Heart left ventricle (tissue), 16 donors: ENCODE data around the gene GDAP1L1. TPM values are rescaled to one million over a fixed set of nuclear protein-coding genes. Genes with fewer than 3 reads are reported as not detected.

Experiments used
- ATAC-seq, 4 donors: fragments of 200-7000 bp; cut with Tn5 transposase; one replicate each; pipeline ENCODE4 v1.9.1; 2020 to 2022; ENCODE audit warnings: moderate library complexity in 4 of 4, mild to moderate bottlenecking in 3 of 4, moderate number of reproducible peaks in 1 of 4
- DNase-seq, 5 donors: peaks; one replicate each; pipeline ENCODE4 v3.0.0-alpha.2; 2020
- H3K27ac ChIP-seq, 12 donors: fragments of 200-600 bp; sonication (generic) in 4 of 12; one replicate each; pipeline versions ENCODE4 v1.5.0 to v1.8.0; 2016 to 2022; ENCODE audit warnings: mild to moderate bottlenecking in 2 of 12
- H3K27me3 ChIP-seq, 9 donors: fragments of 200-600 bp; sonication (generic) in 2 of 9; one replicate each; pipeline versions ENCODE4 v1.5.1 to v1.8.0; 2016 to 2022; ENCODE audit warnings: mild to moderate bottlenecking in 3 of 9
- H3K36me3 ChIP-seq, 9 donors: fragments of 200-600 bp; sonication (generic) in 2 of 9; one replicate each; pipeline versions ENCODE4 v1.5.0 to v1.8.0; 2018 to 2022; ENCODE audit warnings: mild to moderate bottlenecking in 2 of 9
- H3K4me1 ChIP-seq, 12 donors: fragments of 200-600 bp; sonication (generic) in 4 of 12; one replicate each; pipeline versions ENCODE4 v1.5.0 to v1.8.0; 2016 to 2022; ENCODE audit warnings: mild to moderate bottlenecking in 3 of 12
- H3K4me3 ChIP-seq, 12 donors: fragments of 200-600 bp; sonication (generic) in 4 of 12; one replicate each; pipeline versions ENCODE4 v1.5.0 to v1.8.0; 2017 to 2022; ENCODE audit warnings: mild to moderate bottlenecking in 9 of 12, moderate library complexity in 4 of 12
- H3K9me3 ChIP-seq, 12 donors: fragments of 200-600 bp; sonication (generic) in 4 of 12; one replicate each; pipeline versions ENCODE4 v1.5.0 to v1.8.0; 2016 to 2022; ENCODE audit warnings: mild to moderate bottlenecking in 1 of 12
- POLR2A ChIP-seq, 2 donors: fragments of 450-650 bp; IDR thresholded peaks; one replicate each; pipeline ENCODE4 v1.6.1; 2017; ENCODE audit warnings: antibody characterized with exemption in 2 of 2, mild to moderate bottlenecking in 2 of 2, moderate library complexity in 2 of 2
- WGBS, 4 donors: extraction: QIAGEN DNeasy Blood & Tissue Kit in 2 of 4; methylation state at CpG; one replicate each; pipeline versions ENCODE4 v1.1.5 to v1.1.7; 2013 to 2018; 5-methylcytosine and 5-hydroxymethylcytosine counted together
- intact Hi-C, 10 donors: fragments of 100-400 bp; cut with DNase I; formaldehyde crosslinking; loops; one replicate each; pipeline versions ENCODE4 v1.11.1 to v1.14.2; 2022
- polyA plus RNA-seq, 2 donors: library from polyadenylated mRNA; stranded (reverse); fragments of 200-250 nt; gene quantifications; one replicate each; pipeline ENCODE4 v1.2.3, GENCODE V29; 2013
- total RNA-seq, 9 donors: library from RNA; depleted of rRNA in 2 of 9; stranded (reverse); fragments of >200 nt in 2 of 9; fragmentation: NEBNext Ultra II Directional in 3 of 9; extraction: Animal tissue kit (Norgen Biotek cat#: 25700) in 3 of 9; gene quantifications; one replicate each; pipeline versions ENCODE4 v1.1.0 to v1.2.4, GENCODE V29; 2016 to 2023
- TF ChIP-seq, protein P1 (sequence below), 12 donors: fragments of 200-600 bp; sonication (generic) in 4 of 12; IDR thresholded peaks; one replicate each; pipeline versions ENCODE4 v1.5.0 to v1.8.0; 2018 to 2022; ENCODE audit warnings: antibody characterized with exemption in 12 of 12, mild to moderate bottlenecking in 5 of 12
- donor health status: ischemic (EF 13 %, LVEDD 7.1; RV severe dilation, severe dysfunction).
- donor health status: healthy with polysubstance abuse.
- donor health status: DM: no; HTN: yes; CAD: no.
- donor health status: DM: no; HTN: no; CAD: no.
- donor health status: ischemic (EF 25% LVEDD 6.9; RV normal size, moderate dysfunction).
- donor health status: ischemic (EF 25% LVEDD 5.7; RV mildly dilated, moderate dysfunction).
- donor health status: healthy.
- donor health status: DM: yes; HTN: yes; CAD: no.
- donor health status: ischemic (EF 35%, LVEDD 5.7; RV mildly dilated, moderate dysfunction).
- donor health status: nonischemic (EF 11% LVEDD 7.7; RV severe dilation, severe dysfunction).
- donor health status: DM: yes; HTN: yes; CAD: no.
- donor health status: PGD.
- donor health status: ischemic (EF 29% LVEDD 5.4; RV normal size, mild dysfunction).
- donor health status: nonischemic (EF 23%, LVEDD 6.1; RV moderate dilation, normal function).

The GDAP1L1 gene
- total and polyA plus RNA-seq, 11 donors, result 0.12 to 0.67 (median 0.35) TPM; not detected in 2

DNA sequence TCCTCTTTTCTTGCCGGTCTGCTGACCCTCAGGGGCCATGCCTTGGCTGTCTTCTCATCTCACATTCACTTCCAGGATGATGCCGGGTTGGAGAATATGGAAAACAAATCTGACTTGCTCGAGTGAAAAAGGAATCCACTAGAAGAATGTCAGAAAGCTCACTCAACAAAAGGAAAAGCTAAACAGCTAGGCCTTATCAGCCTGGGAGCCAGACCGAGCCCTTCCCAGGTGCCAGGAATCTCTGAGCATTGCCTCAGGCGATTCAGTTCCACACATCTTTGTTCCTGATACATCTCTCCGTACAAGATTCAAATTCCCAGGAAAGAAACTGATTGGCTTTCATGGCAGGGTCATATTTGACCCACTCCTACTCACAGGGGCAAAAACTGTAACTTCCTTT, 27.3 kb upstream of the GDAP1L1 start:
- intact Hi-C loops, result loop anchor here (2.0 to 10.0 kb wide), 13 partner anchors 83 to 515 kb away; partner anchors contain the start of gene FITM2 (in 1 of the 10)
- H3K4me3 ChIP-seq, result no peak overlapping the region
- H3K9me3 ChIP-seq, result no peaks in the 10 kb centered on the region
- H3K36me3 ChIP-seq, result peaks cover 0 to 14% (median 0%) of the 10 kb centered on the region in 9 donors
- TF ChIP-seq, protein P1, sequence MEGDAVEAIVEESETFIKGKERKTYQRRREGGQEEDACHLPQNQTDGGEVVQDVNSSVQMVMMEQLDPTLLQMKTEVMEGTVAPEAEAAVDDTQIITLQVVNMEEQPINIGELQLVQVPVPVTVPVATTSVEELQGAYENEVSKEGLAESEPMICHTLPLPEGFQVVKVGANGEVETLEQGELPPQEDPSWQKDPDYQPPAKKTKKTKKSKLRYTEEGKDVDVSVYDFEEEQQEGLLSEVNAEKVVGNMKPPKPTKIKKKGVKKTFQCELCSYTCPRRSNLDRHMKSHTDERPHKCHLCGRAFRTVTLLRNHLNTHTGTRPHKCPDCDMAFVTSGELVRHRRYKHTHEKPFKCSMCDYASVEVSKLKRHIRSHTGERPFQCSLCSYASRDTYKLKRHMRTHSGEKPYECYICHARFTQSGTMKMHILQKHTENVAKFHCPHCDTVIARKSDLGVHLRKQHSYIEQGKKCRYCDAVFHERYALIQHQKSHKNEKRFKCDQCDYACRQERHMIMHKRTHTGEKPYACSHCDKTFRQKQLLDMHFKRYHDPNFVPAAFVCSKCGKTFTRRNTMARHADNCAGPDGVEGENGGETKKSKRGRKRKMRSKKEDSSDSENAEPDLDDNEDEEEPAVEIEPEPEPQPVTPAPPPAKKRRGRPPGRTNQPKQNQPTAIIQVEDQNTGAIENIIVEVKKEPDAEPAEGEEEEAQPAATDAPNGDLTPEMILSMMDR (IDR thresholded peaks at IDR 0.05), result no peak
- TF ChIP-seq POLR2A (IDR thresholded peaks at IDR 0.05), result no peak
- H3K4me1 ChIP-seq, result peaks cover 0 to 23% (median 17%) of the 10 kb centered on the region in 12 donors
- DNase-seq (no peak), ATAC-seq (no peak)
- H3K27ac ChIP-seq, result peak overlapping the region in 8 of 12 donors; percentile 33 to 70 (median 47)
- H3K27me3 ChIP-seq, result no peaks in the 10 kb centered on the region
- 22 to 45% (median 37%) methylated on average over 6 of the region's 6 CpGs for WGBS, 4 donors

DNA sequence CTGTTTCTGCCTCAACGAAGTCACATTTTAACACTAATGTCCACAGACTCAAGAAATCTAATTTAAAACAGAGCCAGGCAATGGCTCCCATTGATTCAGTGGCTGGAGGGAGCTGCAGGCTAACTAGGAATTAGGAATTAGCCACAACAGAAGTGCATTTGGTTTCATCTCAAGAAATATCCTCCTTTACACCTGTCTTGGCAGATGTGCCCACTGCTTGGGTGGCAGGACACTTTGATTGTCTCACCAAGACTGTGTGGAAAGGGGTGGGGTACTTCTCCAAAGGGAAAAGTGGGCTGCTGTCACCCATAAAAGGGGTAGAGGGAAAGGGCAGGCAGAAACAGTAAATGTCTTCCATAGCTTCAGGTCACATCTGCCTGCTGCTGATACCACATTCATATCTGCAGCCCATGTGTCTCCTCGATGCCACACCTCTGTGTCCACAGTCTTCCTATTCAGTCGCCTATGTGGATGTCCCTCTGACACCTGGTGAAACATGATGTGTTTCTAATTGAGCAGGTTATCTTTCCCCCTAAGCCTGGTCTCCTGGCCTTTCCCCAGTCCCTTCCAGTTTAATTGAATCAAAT, 25.6 kb upstream of the GDAP1L1 start:
- Histone ChIP-seq H3K9me3 (no peaks in the 10 kb centered on the region), H3K4me1 (peaks cover 0 to 21% (median 17%) of the 10 kb centered on the region in 12 donors), H3K36me3 (peaks cover 0 to 11% (median 0%) of the 10 kb centered on the region in 9 donors), H3K27ac (no peak overlapping the region), H3K27me3 (no peaks in the 10 kb centered on the region), H3K4me3 (no peak overlapping the region)
- intact Hi-C loops, result loop anchor here in 2 of 10 donors (5.0 kb wide), 2 partner anchors 81 to 246 kb away; no protein-coding TSS in a partner anchor
- TF ChIP-seq POLR2A (IDR thresholded peaks at IDR 0.05), result no peak
- TF ChIP-seq, protein P1 (IDR thresholded peaks at IDR 0.05), result no peak
- DNase-seq (no peak), ATAC-seq (no peak)
- 81 to 88% (median 86%) methylated on average over 3 of the region's 3 CpGs for WGBS, 4 donors

DNA sequence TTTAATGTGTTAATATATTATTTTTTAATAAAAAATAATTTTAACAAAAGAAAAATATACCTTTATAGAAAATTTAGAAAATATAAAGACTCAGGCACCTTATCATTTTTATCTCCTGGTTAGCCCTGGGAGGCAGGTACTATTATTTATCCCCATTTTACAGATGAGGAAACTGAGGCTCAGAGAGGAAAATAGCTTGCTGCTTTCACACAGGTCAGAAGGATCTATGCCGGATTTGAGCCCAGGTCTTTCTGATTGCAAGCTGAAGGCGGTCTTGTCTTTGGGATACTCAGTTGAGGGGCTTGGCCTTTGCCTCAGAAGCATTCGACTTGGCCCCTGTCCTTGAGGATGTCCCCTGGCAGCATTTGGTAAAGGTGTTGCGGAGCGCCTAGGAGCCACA, 25.1 kb upstream of the GDAP1L1 start:
- DNase-seq (no peak), ATAC-seq (no peak)
- TF ChIP-seq, protein P1 (IDR thresholded peaks at IDR 0.05), result no peak
- TF ChIP-seq POLR2A (IDR thresholded peaks at IDR 0.05), result no peak
- H3K4me1 ChIP-seq, result peaks cover 0 to 21% (median 17%) of the 10 kb centered on the region in 12 donors
- H3K9me3 ChIP-seq, result no peaks in the 10 kb centered on the region
- intact Hi-C loops, result loop anchor here in 2 of 10 donors (5.0 kb wide), 2 partner anchors 80 to 245 kb away; no protein-coding TSS in a partner anchor
- H3K27ac ChIP-seq, result peak overlapping the region in 5 of 12 donors; percentile 23 to 74 (median 48)
- H3K4me3 ChIP-seq, result no peak overlapping the region
- no peaks in the 10 kb centered on the region for H3K27me3 ChIP-seq
- 95 to 98% (median 97%) methylated on average over 5 of the region's 5 CpGs for WGBS, 4 donors
- H3K36me3 ChIP-seq, result peaks cover 0 to 9% (median 0%) of the 10 kb centered on the region in 9 donors

DNA sequence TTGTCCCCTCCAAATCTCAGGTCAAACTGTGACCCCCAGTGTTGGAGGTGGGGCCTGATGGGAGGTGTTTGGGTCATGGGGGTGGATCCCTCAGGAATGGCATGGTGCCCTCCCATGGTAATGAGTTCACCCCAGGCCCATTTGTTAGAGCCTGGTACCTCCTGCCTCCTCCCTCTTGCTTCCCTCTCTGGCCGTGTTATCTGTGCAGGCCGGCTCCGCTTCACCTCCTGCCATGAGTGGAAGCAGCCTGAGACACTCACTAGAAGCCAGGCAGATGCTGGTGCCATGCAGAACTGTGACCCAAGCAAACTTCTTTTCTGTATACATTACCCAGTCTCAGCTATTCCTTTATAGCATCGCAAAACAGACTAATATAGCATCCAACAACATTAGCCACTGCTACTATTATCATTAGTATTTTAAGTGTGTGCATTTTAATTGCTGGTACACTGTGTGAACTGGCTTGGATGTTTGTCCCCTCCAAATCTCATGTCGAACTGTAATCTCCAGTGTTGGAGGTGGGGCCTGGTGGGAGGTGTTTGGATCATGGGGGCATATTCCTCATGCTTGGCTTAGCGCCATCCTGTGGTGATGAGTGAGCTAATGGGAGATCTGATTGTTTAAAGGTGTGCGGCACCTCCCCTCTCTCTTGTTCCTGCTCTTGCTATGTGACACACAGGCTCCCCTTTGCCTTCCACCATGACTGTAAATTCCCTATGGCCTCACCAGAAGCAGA, 24.3 kb upstream of the GDAP1L1 start:
- Histone ChIP-seq H3K27me3 (no peaks in the 10 kb centered on the region), H3K36me3 (peaks cover 0 to 9% (median 0%) of the 10 kb centered on the region in 9 donors), H3K27ac (peak overlapping the region in 6 of 12 donors; percentile 20 to 74 (median 38)), H3K9me3 (no peaks in the 10 kb centered on the region), H3K4me1 (peaks cover 0 to 21% (median 13%) of the 10 kb centered on the region in 12 donors), H3K4me3 (no peak overlapping the region)
- peak; percentile 33 to 65 (median 50) for ATAC-seq
- intact Hi-C loops, result loop anchor here in 2 of 10 donors (5.0 kb wide), 2 partner anchors 80 to 244 kb away; no protein-coding TSS in a partner anchor
- WGBS, 4 donors, result 37 to 40% (median 38%) methylated on average over 7 of the region's 7 CpGs
- no peak for TF ChIP-seq POLR2A (IDR thresholded peaks at IDR 0.05)
- TF ChIP-seq, protein P1 (IDR thresholded peaks at IDR 0.05), result no peak
- DNase-seq, result peak in 1 of 5 donors; percentile 50
